ENCODE results near the gene STXBP5L.
"Not testable (repeated sequence)": the region's sequence is repeated elsewhere in the genome, so short reads cannot be mapped to it uniquely, and the experiment has no call there.

Gene STXBP5L

GRCh38 chr3:121232309-121233225 is 324.6 kb downstream of the STXBP5L start:
- DNase-seq, result no peak

GRCh38 chr3:121243208-121243607 is 335.2 kb downstream of the STXBP5L start:
- DNase-seq, result no peak

- DNase-seq, result no peak
Measured at GRCh38 chr3:121252676-121253075, 344.7 kb downstream of the STXBP5L start.

- no peak for DNase-seq
Measured at GRCh38 chr3:121269389-121269788, 361.4 kb downstream of the STXBP5L start.

- DNase-seq, result no peak
Measured at GRCh38 chr3:121274411-121274810, 366.4 kb downstream of the STXBP5L start.

- DNase-seq, result no peak
Measured at GRCh38 chr3:121295452-121295851, 387.4 kb downstream of the STXBP5L start.

GRCh38 chr3:121295979-121296378 is 388.0 kb downstream of the STXBP5L start:
- DNase-seq, result no peak

GRCh38 chr3:121324320-121324719 is 416.3 kb downstream of the STXBP5L start:
- no peak for DNase-seq

- DNase-seq, result no peak
Measured at GRCh38 chr3:121330118-121330517, 422.1 kb downstream of the STXBP5L start.

GRCh38 chr3:121330634-121331033 is 422.6 kb downstream of the STXBP5L start:
- DNase-seq, result no peak

- not testable (repeated sequence) for DNase-seq
Measured at GRCh38 chr3:121355960-121356359, 448.0 kb downstream of the STXBP5L start.

GRCh38 chr3:121362035-121362734 is 454.2 kb downstream of the STXBP5L start:
- no peak for DNase-seq

GRCh38 chr3:121388308-121388707 is 480.3 kb downstream of the STXBP5L start:
- not testable (repeated sequence) for DNase-seq

- DNase-seq, result not testable (repeated sequence)
Measured at GRCh38 chr3:121395967-121396366, 488.0 kb downstream of the STXBP5L start.

- DNase-seq, result not testable (repeated sequence)
Measured at GRCh38 chr3:121398051-121398450, 490.0 kb downstream of the STXBP5L start.

GRCh38 chr3:121399820-121400219 is 491.8 kb downstream of the STXBP5L start:
- no peak for DNase-seq

- DNase-seq, result no peak
Measured at GRCh38 chr3:121405631-121406030, 497.6 kb downstream of the STXBP5L start.

GRCh38 chr3:121411523-121411922 is 503.5 kb downstream of the STXBP5L start:
- DNase-seq, result no peak

GRCh38 chr3:121414924-121415323 is 506.9 kb downstream of the STXBP5L start:
- no peak for DNase-seq

GRCh38 chr3:121418182-121418581 is 510.2 kb downstream of the STXBP5L start:
- no peak for DNase-seq

GRCh38 chr3:121424549-121424948 is 516.5 kb downstream of the STXBP5L start:
- DNase-seq, result no peak

- DNase-seq, result no peak
Measured at GRCh38 chr3:121430664-121431215, 522.7 kb downstream of the STXBP5L start.

- no peak for DNase-seq
Measured at GRCh38 chr3:121431726-121432517, 523.9 kb downstream of the STXBP5L start.
